C4-2B (cell line): ENCODE measurements around the gene ITGA2B.

ENCODE experiments used
- H3K27ac ChIP-seq: fragments of 450-650 bp; 2 replicates; pipeline ENCODE4 v1.5.1; 2017
- CTCF ChIP-seq: fragments of 450-650 bp; conservative IDR thresholded peaks from 2 replicates; pipeline ENCODE4 v1.5.1; 2017; ENCODE audit warnings: mild to moderate bottlenecking
- ZFX ChIP-seq: fragments of 450-650 bp; IDR thresholded peaks from 2 replicates; pipeline ENCODE4 v1.6.1; 2017

Gene ITGA2B

DNA sequence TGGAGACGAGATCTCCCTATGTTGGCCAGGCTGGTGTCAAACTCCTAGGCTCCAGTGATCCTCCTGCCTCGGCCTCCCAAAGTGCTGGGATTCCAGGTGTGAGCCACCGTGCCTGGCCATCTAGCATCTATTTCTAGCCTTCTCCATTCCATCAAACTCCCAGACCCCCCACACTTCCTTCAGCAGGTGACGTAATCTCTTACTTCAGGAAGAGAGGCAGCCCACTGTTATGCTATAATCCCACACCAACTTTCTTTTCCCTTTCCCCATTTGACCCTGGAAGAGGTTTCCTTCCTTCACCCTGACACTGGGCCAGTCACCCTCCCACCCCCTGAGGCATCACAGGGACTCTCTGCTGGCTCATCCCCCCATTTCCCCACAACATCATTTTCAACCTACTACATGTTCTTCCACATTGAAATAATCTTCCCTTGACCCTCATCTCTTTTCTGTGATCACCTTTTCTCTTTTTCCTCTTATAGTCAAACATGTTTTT lies 7.6 kb downstream of the ITGA2B start:
- no peak overlapping the region for H3K27ac ChIP-seq
- TF ChIP-seq ZFX (no peak), CTCF (no peak)

- TF ChIP-seq CTCF: no peak
- TF ChIP-seq ZFX: no peak
- H3K27ac ChIP-seq: no peak overlapping the region
Observed at GRCh38 chr17:44380767-44381166, 8.7 kb downstream of the ITGA2B start.

GRCh38 chr17:44379887-44380286 lies 9.6 kb downstream of the ITGA2B start:
- no peak overlapping the region for H3K27ac ChIP-seq
- no peak for TF ChIP-seq ZFX
- TF ChIP-seq CTCF: no peak

DNA sequence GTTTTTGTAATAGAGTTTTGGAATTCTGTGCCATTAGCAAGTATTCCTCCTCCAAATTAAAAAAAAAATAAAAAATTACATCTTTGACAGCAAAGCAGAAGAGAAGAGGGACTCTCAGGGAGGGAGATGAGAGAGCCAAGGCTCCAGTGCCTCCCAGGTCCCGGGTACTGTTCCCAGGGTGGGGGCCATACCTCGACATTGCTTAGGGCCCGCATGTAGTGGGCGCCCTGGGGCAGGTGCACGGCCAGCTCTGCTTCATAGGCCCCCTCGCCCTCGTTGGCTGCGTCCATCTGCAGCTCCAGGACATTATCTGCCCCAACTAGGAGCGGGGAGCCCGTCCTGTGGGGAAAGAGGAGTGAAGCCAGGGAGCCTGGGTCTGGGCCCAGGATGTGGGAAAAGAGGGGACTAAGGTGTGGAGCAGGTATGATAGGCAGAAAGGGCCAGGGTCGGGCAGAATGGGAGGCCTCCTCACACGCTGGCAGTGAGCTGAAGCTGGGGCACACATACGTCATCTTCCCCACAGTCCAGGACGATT lies 11.2 kb downstream of the ITGA2B start:
- TF ChIP-seq CTCF (no peak), ZFX (no peak)
- H3K27ac ChIP-seq: no peak overlapping the region

- TF ChIP-seq ZFX (no peak), CTCF (no peak)
- H3K27ac ChIP-seq: no peak overlapping the region
Observed at GRCh38 chr17:44376779-44377178, 12.7 kb downstream of the ITGA2B start.

DNA sequence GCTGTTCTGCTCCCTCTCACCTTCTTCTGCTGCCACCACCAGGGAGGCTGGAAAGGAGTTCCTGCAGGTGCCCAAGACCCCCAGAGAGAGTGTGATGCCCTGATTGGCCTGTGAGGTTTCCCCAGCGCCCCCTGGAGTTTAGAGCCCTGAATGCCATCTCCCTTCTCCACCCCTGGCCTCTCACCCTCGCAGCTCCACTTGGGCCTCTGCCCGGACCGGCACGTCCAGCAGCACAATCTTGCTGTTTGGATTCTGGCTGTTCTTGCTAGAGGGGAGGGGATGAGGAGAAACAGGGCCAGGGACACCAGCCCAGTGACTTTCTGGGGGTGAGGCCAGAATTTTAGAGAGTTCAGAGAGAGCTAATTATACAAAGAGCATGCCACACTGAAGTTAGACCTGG lies 13.3 kb downstream of the ITGA2B start:
- no peak overlapping the region for H3K27ac ChIP-seq
- TF ChIP-seq CTCF (peak; percentile 50), ZFX (no peak)

DNA sequence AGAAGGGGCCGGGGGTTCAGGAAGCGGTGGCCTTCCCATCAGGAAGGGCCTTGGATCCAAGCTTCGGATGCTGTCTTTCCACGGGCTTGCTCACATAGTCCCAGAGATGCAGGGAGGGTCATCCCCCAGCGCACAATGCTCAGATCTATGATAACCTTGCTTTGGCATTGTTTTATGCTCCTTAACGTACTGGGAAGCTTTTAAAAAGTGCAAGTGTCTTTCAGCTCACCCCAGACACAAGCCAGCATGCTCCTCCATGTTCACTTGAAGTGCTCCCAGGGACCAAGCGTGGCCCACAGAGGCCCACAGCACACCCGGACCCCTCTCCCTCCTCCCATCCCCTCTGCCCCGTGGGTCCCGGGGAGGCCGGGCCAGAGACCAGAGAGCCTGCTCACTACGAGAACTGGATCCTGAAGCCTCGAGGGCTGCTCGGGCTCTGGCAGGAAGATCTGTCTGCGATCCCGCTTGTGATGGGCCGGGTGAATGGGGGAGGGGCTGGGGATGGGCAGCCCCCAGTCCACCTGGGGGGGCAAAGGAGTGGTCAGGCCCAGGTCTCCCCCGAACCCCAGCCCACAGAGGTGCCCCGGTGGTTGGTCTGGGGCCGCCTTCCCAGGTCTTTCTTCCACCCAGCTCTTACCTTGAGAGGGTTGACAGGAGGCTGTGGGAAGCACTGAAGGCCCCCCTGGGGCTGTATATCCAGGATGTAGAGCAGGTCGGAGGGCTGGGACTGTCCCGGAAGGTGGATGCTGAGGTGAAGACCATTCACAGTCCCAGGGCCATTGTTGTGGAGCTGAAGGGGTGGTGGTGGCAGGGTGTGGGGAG lies 14.0 kb downstream of the ITGA2B start:
- no peak for TF ChIP-seq CTCF
- TF ChIP-seq ZFX: no peak
- H3K27ac ChIP-seq: no peak overlapping the region
